UCSD-AML1 (cell line): ENCODE results near the gene ASTL.

Experiments
- DNase-seq: peaks from one replicate; lab custom pipeline; 2025; ENCODE audit not compliant: unreplicated experiment; lab: John Stamatoyannopoulos, UW

The ASTL gene

GRCh38 chr2:96113367-96113677 is 25.0 kb downstream of the ASTL start:
- DNase-seq = no peak

GRCh38 chr2:96112501-96113366 is 25.6 kb downstream of the ASTL start:
- DNase-seq = no peak

GRCh38 chr2:96111823-96112500 is 26.3 kb downstream of the ASTL start:
- DNase-seq = no peak

- DNase-seq = no peak
Observed at GRCh38 chr2:96111257-96111640, 27.1 kb downstream of the ASTL start.

GRCh38 chr2:96110621-96111256 is 27.6 kb downstream of the ASTL start:
- no peak for DNase-seq

GRCh38 chr2:96109931-96110511 is 28.3 kb downstream of the ASTL start:
- DNase-seq = no peak

GRCh38 chr2:96109361-96109680 is 29.0 kb downstream of the ASTL start:
- no peak for DNase-seq

GRCh38 chr2:96108541-96109360 is 29.6 kb downstream of the ASTL start:
- DNase-seq = no peak

- DNase-seq = no peak
Observed at GRCh38 chr2:96108151-96108540, 30.2 kb downstream of the ASTL start.

GRCh38 chr2:96107708-96108065 is 30.6 kb downstream of the ASTL start:
- DNase-seq = no peak

- DNase-seq = no peak
Observed at GRCh38 chr2:96106991-96107707, 31.2 kb downstream of the ASTL start.

- no peak for DNase-seq
Observed at GRCh38 chr2:96105994-96106715, 32.1 kb downstream of the ASTL start.

- DNase-seq = no peak
Observed at GRCh38 chr2:96105152-96105915, 33.0 kb downstream of the ASTL start.

- no peak for DNase-seq
Observed at GRCh38 chr2:96104487-96104861, 33.8 kb downstream of the ASTL start.

GRCh38 chr2:96103761-96104486 is 34.4 kb downstream of the ASTL start:
- no peak for DNase-seq

GRCh38 chr2:96103187-96103601 is 35.1 kb downstream of the ASTL start:
- DNase-seq = no peak

- no peak for DNase-seq
Observed at GRCh38 chr2:96102596-96103186, 35.6 kb downstream of the ASTL start.

GRCh38 chr2:96100893-96101304 is 37.4 kb downstream of the ASTL start:
- no peak for DNase-seq
